GM21528 (cell line): ENCODE results near the gene PMIS2.

Experiments used
- ATAC-seq: cut with Tn5 transposase; IDR thresholded peaks from one replicate; pipeline ENCODE4 v1.9.1; 2021; ENCODE audit warnings: mild to moderate bottlenecking, moderate library complexity; ENCODE audit not compliant: unreplicated experiment, low FRiP score

PMIS2 gene

GRCh38 chr19:35623327-35624010 is 37.5 kb downstream of the PMIS2 start:
- no peak for ATAC-seq

- no peak for ATAC-seq
These were observed 42.2 kb downstream of the PMIS2 start for GRCh38 chr19:35628264-35628564.

GRCh38 chr19:35628565-35629331 is 42.8 kb downstream of the PMIS2 start, which contains the start of gene RBM42:
TSS of gene RBM42 (plus strand) at chr19:35629036. CDS start at chr19:35629154, 118 bp downstream.
- peak; percentile 96 for ATAC-seq

GRCh38 chr19:35629332-35629633 is 43.3 kb downstream of the PMIS2 start:
- peak; percentile 3 for ATAC-seq

GRCh38 chr19:35633727-35634440 is 47.9 kb downstream of the PMIS2 start:
- ATAC-seq = no peak

DNA sequence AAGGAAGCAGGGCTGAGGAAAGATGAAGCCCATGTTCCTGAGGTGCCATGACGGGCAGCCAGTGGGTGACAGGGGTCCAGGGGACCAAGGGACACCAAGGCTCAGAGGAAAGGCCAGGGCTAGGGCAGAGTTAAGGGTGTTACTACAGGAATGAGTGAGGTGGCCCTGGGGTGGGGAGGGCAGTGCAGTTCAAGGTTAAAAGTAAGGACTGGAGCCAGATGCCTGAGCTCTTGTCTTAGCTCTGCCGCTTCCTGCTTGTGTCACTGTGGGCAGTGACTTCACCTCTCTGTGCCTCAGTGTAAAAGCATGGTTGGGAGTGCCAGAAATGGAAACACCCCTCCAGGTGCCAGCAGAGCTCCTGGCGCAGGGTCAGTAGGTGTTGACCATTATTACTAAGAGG is 50.7 kb downstream of the PMIS2 start:
- ATAC-seq = no peak
